Measurements from ENCODE around the gene WDR45B. TPM values are rescaled to one million over a fixed set of nuclear protein-coding genes. Genes with fewer than 3 reads are reported as not detected.

WDR45B gene
- total RNA-seq, 2 donors from 2014 or later = 50.0 to 55.7 TPM

GRCh38 chr17:82566129-82566960, 81.9 kb downstream of the WDR45B start:
- peaks cover 26 to 50% of the 10 kb centered on the region in 2 donors for H3K4me1 ChIP-seq (ENCODE audit: control insufficient read depth in 1 of 2, low read depth in 2 of 2)
- H3K4me3 ChIP-seq = no peak overlapping the region
- H3K27ac ChIP-seq = no peak overlapping the region
- DNase-seq (ENCODE audit: low spot score) (no peak), ATAC-seq (ENCODE audit: insufficient number of reproducible peaks, low FRiP score, low read depth) (no peak)
- TF ChIP-seq CTCF (IDR thresholded peaks at IDR 0.05) = no peak
- H3K27me3 ChIP-seq (replicated peaks; ENCODE audit: insufficient read depth) = no peaks in the 10 kb centered on the region
- H3K9me3 ChIP-seq = no peaks in the 10 kb centered on the region
- no peaks in the 10 kb centered on the region for H3K36me3 ChIP-seq

- DNase-seq (ENCODE audit: low spot score) (no peak), ATAC-seq (ENCODE audit: insufficient number of reproducible peaks, low FRiP score, low read depth) (no peak)
- Histone ChIP-seq H3K4me3 (no peak overlapping the region), H3K9me3 (no peaks in the 10 kb centered on the region), H3K27ac (no peak overlapping the region), H3K4me1 (ENCODE audit: control insufficient read depth in 1 of 2, low read depth in 2 of 2) (peaks cover 26 to 57% of the 10 kb centered on the region in 2 donors), H3K36me3 (no peaks in the 10 kb centered on the region), H3K27me3 (replicated peaks; ENCODE audit: insufficient read depth) (no peaks in the 10 kb centered on the region)
- no peak for TF ChIP-seq CTCF (IDR thresholded peaks at IDR 0.05)
These were observed 82.7 kb downstream of the WDR45B start for GRCh38 chr17:82565551-82565950.

Other genes with a start within 250 kb of the WDR45B start
- 10 to 100 TPM; 31.4 to 34.7 TPM for gene HEXD, start 230.1 kb downstream of the WDR45B start, total RNA-seq
- 10 to 100 TPM; 24.9 to 27.4 TPM for gene OGFOD3, start 229.9 kb downstream of the WDR45B start, total RNA-seq
- 100 to 1,000 TPM in 1 of 2 donors, 10 to 100 TPM in 1; 84.6 to 178 TPM for gene CYBC1, start 197.7 kb downstream of the WDR45B start, total RNA-seq
- 10 to 100 TPM; 77.0 to 86.8 TPM for gene NARF, start 189.7 kb downstream of the WDR45B start, total RNA-seq
- gene FOXK2, start 128.7 kb downstream of the WDR45B start, total RNA-seq = 10 to 100 TPM; 34.8 to 85.1 TPM
- 10 to 100 TPM; 17.3 to 21.1 TPM for gene RAB40B, start 50.3 kb upstream of the WDR45B start, total RNA-seq
- gene FN3KRP, start 68.3 kb upstream of the WDR45B start, total RNA-seq = 10 to 100 TPM in 1 of 2 donors, 1 to 10 TPM in 1; 9.8 to 15.6 TPM
- 10 to 100 TPM in 1 of 2 donors, 1 to 10 TPM in 1; 8.3 to 10.4 TPM for gene FN3K, start 87.2 kb upstream of the WDR45B start, total RNA-seq
- 10 to 100 TPM; 55.0 to 55.5 TPM for gene TBCD, start 103.6 kb upstream of the WDR45B start, total RNA-seq
- gene ZNF750, start 191.6 kb upstream of the WDR45B start, total RNA-seq = not detected